GM12878 (cell line): ENCODE measurements around the gene RPS28. TPM values are rescaled to one million over a fixed set of nuclear protein-coding genes. Genes with fewer than 3 reads are reported as not detected.
"Not testable (repeated sequence)": the region's sequence is repeated elsewhere in the genome, so short reads cannot be mapped to it uniquely, and the experiment has no call there.

Source experiments
- ATAC-seq: fragments of 200-7000 bp; cut with Tn5 transposase; 3 replicates; pipeline ENCODE4 v1.9.1; 2020; ENCODE audit warnings: mild to moderate bottlenecking, moderate library complexity
- BruUV-seq: library from RNA; stranded (reverse); fragments of 400-500 nt; replicated peaks from 2 replicates; lab custom pipeline; 2021; lab: Mats Ljungman, UMichigan
- CTCF ChIA-PET: fragments of 300-600 bp; sonication (Branson Sonifier 250); formaldehyde crosslinking; extraction: SDS; loops from one replicate; lab custom pipeline; 2021; ENCODE audit warnings: inconsistent platforms; lab: Yijun Ruan, JAX
- POLR2A ChIA-PET: fragments of 350-600 bp; formaldehyde crosslinking; extraction: SDS; loops from one replicate; lab custom pipeline; 2021; ENCODE audit warnings: inconsistent platforms; lab: Charles Lee
- RAD21 ChIA-PET: fragments of 300-600 bp; sonication (Branson Sonifier 250); formaldehyde crosslinking; loops from one replicate; lab custom pipeline; 2023; ENCODE audit warnings: antibody characterized with exemption; ENCODE audit not compliant: unreplicated experiment; lab: Charles Lee
- SMC1A ChIA-PET: fragments of 300-600 bp; sonication (Branson Sonifier 250); formaldehyde crosslinking; loops from one replicate; lab custom pipeline; 2023; ENCODE audit not compliant: unreplicated experiment, uncharacterized antibody; lab: Charles Lee
- DNase-seq: peaks from one replicate; pipeline ENCODE4 v3.0.0-alpha.2; 2011; ENCODE audit warnings: low read depth, low spot score
- FAIRE-seq: peaks from 3 replicates; lab custom pipeline; 2011; peaks lifted over from hg19 to GRCh38; lab: Jason Lieb, UNC
- H2AFZ ChIP-seq: 2 replicates; pipeline ENCODE4 v1.6.0; 2011; ENCODE audit warnings: low read depth, low read length, control low read depth; ENCODE audit not compliant: control insufficient read depth
- H3K27ac ChIP-seq: 2 replicates; pipeline ENCODE4 v1.5.1; 2011; ENCODE audit warnings: control low read depth; ENCODE audit not compliant: control insufficient read depth, insufficient read depth
- H3K27me3 ChIP-seq, 2 experiments: replicated peaks in 1 of 2; 2 replicates each; pipeline versions ENCODE4 v1.6.0 to v1.6.1; 2011; ENCODE audit warnings: low read length in 1 of 2; ENCODE audit not compliant: control insufficient read depth in 2 of 2, insufficient read depth in 2 of 2
- H3K36me3 ChIP-seq, 2 experiments: 2 replicates each; pipeline ENCODE4 v1.5.1; 2011; ENCODE audit warnings: low read length in 1 of 2; ENCODE audit not compliant: control insufficient read depth in 2 of 2, insufficient read depth in 2 of 2
- H3K4me1 ChIP-seq: 2 replicates; pipeline ENCODE4 v1.6.1; 2011; ENCODE audit warnings: mild to moderate bottlenecking, low read length, moderate library complexity, mixed read lengths; ENCODE audit not compliant: control insufficient read depth, insufficient read depth
- H3K4me2 ChIP-seq: 2 replicates; pipeline ENCODE4 v1.6.0; 2011; ENCODE audit warnings: control low read depth; ENCODE audit not compliant: control insufficient read depth, insufficient read depth
- H3K4me3 ChIP-seq: fragments of 200-600 bp; sonication (generic); 2 replicates; pipeline ENCODE4 v1.5.1; 2016
- H3K79me2 ChIP-seq: 2 replicates; pipeline ENCODE4 v1.6.0; 2011; ENCODE audit warnings: low read length; ENCODE audit not compliant: control insufficient read depth, insufficient read depth
- H3K9ac ChIP-seq: 2 replicates; pipeline ENCODE4 v1.8.0; 2011; ENCODE audit warnings: low read length, control low read depth, mixed read lengths; ENCODE audit not compliant: control insufficient read depth, insufficient read depth
- H3K9me3 ChIP-seq: replicated peaks from 3 replicates; pipeline ENCODE4 v1.5.1; 2011; ENCODE audit warnings: mild to moderate bottlenecking, low read length; ENCODE audit not compliant: control insufficient read depth, insufficient read depth
- H4K20me1 ChIP-seq: 2 replicates; pipeline ENCODE4 v1.6.0; 2011; ENCODE audit not compliant: control insufficient read depth, insufficient read depth
- CBX3 ChIP-seq: fragments of 200-600 bp; sonication (generic); IDR thresholded peaks from 2 replicates; pipeline ENCODE4 v1.6.1; 2016; ENCODE audit warnings: low read depth, borderline replicate concordance
- CREB1 ChIP-seq: IDR thresholded peaks from 2 replicates; pipeline ENCODE4 v1.6.1; 2012; ENCODE audit warnings: low read depth, mild to moderate bottlenecking, inconsistent platforms
- FOS ChIP-seq: IDR thresholded peaks from 3 replicates; pipeline ENCODE4 v1.6.1; 2011; ENCODE audit warnings: borderline replicate concordance; ENCODE audit not compliant: insufficient read length; ENCODE audit errors: extremely low read depth
- GATAD2B ChIP-seq: fragments of 450-650 bp; conservative IDR thresholded peaks from 2 replicates; pipeline ENCODE4 v1.6.1; 2017; ENCODE audit warnings: low read depth, mild to moderate bottlenecking, moderate library complexity
- HDGF ChIP-seq: fragments of 450-650 bp; IDR thresholded peaks from 2 replicates; pipeline ENCODE4 v1.6.1; 2016; ENCODE audit warnings: antibody characterized with exemption
- LARP7 ChIP-seq: fragments of 450-650 bp; IDR thresholded peaks from 2 replicates; pipeline ENCODE4 v1.6.1; 2017; ENCODE audit warnings: mild to moderate bottlenecking
- NFIC ChIP-seq: IDR thresholded peaks from 2 replicates; pipeline ENCODE4 v1.6.1; 2012; ENCODE audit warnings: low read depth, mild to moderate bottlenecking, inconsistent platforms, low read length, moderate library complexity
- NR2C1 ChIP-seq: fragments of 450-650 bp; IDR thresholded peaks from 2 replicates; pipeline ENCODE4 v1.6.1; 2017; ENCODE audit warnings: antibody characterized with exemption, mild to moderate bottlenecking, moderate library complexity
- SREBF1 ChIP-seq: IDR thresholded peaks from 2 replicates; pipeline ENCODE4 v1.6.1; 2012; ENCODE audit warnings: mild to moderate bottlenecking, low read length
- SUZ12 ChIP-seq: fragments of 200-600 bp; sonication (generic); IDR thresholded peaks from one replicate; pipeline ENCODE4 v1.6.1; 2018; ENCODE audit warnings: antibody characterized with exemption, mild to moderate bottlenecking; ENCODE audit not compliant: unreplicated experiment
- WGBS: methylation state at CpG from one replicate; pipeline ENCODE4 v1.1.6; 2016; ENCODE audit warnings: low lambda C conversion rate; ENCODE audit not compliant: insufficient replicate concordance, insufficient coverage; ENCODE audit errors: missing lambda C conversion rate; 5-methylcytosine and 5-hydroxymethylcytosine counted together
- in situ Hi-C: fragments of 300-500 bp; cut with MboI; formaldehyde crosslinking; loops from 9 replicates; pipeline ENCODE4 v1.14.3; 2018; ENCODE audit warnings: mixed read lengths
- intact Hi-C: fragments of 100-400 bp; cut with micrococcal nuclease; formaldehyde crosslinking; loops from one replicate; pipeline ENCODE4 v1.14.2; 2022; ENCODE audit not compliant: unreplicated experiment
- polyA plus RNA-seq, 11 experiments: library from polyadenylated mRNA; depleted of rRNA in 4 of 11; unstranded in 6 of 11; stranded (reverse) in 5 of 11; fragments of >200 nt; fragmentation: Nextera tagmentation in 4 of 11; fragmentation: Illumina TruSeq in 1 of 11; extraction: Ambion mirVana in 4 of 11; extraction: Trizol in 1 of 11; gene quantifications; 1 replicate in 1 of 11; 2 replicates in 10 of 11; pipeline versions ENCODE4 v1.2.1 to v1.2.3, GENCODE V29; 2011 to 2016; ENCODE audit warnings: inconsistent platforms in 2 of 11, missing spikeins in 2 of 11, low read depth in 1 of 11
- total RNA-seq, 4 experiments: library from RNA; depleted of rRNA in 3 of 4; stranded (reverse); fragments of >200 nt in 3 of 4; fragmentation: Illumina TruSeq in 1 of 4; extraction: Trizol in 1 of 4; gene quantifications; 2 replicates each; pipeline versions ENCODE4 v1.2.1 to v1.2.3, GENCODE V29; 2013 to 2021
- TF ChIP-seq, protein P1 (sequence below): IDR thresholded peaks from 2 replicates; pipeline ENCODE4 v1.6.1; 2011; ENCODE audit warnings: low read depth, mild to moderate bottlenecking, low read length, moderate library complexity, borderline replicate concordance; ENCODE audit errors: extremely low read depth
- TF ChIP-seq, protein P2 (sequence below): fragments of 450-650 bp; formaldehyde crosslinking; IDR thresholded peaks from 2 replicates; pipeline ENCODE4 v1.5.0; 2022; ENCODE audit warnings: mild to moderate bottlenecking, missing genetic modification characterization

Gene RPS28
- total and polyA plus RNA-seq, 10 of the 15 experiments (the other 5 are each of a cell fraction or from before 2014, with no cell fraction given): 422 to 3,905 (median 1,580) TPM

DNA sequence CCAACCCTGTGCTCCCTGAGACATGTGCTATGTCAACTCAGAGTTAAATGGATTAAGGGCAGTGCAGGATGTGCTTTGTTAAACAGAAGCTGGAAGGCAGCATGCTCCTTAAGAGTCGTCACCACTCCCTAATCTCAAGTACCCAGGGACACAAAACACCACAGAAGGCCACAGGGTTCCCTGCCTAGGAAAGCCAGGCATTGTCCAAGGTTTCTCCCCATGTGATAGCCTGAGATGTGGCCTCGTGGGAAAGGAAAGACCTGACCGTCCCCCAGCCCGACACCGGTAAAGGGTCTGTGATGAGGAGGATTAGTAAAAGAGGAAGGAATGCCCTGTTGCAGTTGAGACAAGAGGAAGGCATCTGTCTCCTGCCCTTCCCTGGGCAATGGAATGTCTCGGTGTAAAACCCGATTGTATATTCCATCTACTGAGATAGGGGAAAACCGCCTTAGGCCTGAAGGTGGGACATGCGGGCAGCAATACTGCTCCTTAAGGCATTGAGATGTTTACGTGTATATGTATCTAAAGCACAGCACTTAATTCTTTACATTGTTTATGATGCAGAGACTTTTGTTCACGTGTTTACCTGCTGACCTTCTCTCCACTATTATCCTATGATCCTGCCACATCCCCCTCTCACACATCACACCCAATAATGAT is 6.2 kb upstream of the RPS28 start:
- POLR2A ChIA-PET, RAD21 ChIA-PET, SMC1A ChIA-PET, H3K27me3 ChIP-seq, H3K4me2 ChIP-seq, H3K9ac ChIP-seq, ATAC-seq, FAIRE-seq, CTCF ChIA-PET, H3K27ac ChIP-seq, H3K36me3 ChIP-seq, intact Hi-C loops, BruUV-seq, DNase-seq, H2AFZ ChIP-seq, H4K20me1 ChIP-seq, H3K79me2 ChIP-seq, H3K4me3 ChIP-seq, H3K9me3 ChIP-seq, in situ Hi-C loops, H3K4me1 ChIP-seq: not testable (repeated sequence)
- WGBS: 99% methylated on average over 11 of the region's 11 CpGs

DNA sequence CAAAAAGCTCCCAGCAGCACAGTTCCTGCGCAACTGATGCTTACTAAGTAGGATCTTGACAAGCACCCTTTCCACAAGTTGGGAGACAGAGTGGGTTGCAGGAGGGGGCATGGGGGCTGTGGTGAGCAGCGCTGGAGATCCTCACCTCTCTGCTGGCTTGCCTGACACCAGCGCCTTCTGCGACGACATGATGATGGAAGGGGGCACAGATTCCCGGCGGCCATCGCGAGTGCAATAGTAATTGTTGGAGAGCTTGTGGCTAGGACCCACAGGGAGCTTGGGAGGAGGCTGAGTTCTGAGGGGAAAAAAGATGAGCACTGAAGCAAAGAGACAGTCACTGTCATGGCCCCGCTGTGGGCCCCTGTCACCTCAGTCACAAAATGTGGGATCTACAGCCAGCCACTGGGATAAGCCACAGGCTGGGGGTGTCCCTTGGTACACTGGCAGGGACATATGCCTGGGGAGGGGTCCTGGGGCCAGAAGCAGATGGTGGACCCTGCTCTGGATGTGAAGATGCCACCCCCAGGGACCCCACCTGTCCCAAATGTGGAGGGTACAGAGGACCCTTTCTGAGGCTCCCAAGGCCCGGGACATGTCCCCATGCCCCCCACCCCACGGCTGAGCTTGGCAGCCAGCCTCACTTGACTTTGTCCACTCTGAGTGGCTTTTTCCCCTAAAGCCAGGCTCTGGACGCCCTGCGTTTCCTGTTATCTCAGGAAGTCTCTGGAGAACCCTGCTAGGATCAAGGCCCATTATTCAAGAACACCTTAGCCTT is 4.8 kb upstream of the RPS28 start:
- DNase-seq (no peak), FAIRE-seq (no peak), ATAC-seq (no peak)
- Histone ChIP-seq H3K9me3 (no peaks in the 10 kb centered on the region), H3K27me3 (no peaks in the 10 kb centered on the region), H3K9ac (no peak overlapping the region), H3K4me3 (no peak overlapping the region), H3K4me1 (no peaks in the 10 kb centered on the region; the same call in 1 of the 2 replicates), H3K79me2 (peaks cover 19% of the 10 kb centered on the region), H2AFZ (no peak overlapping the region), H3K4me2 (no peak overlapping the region), H3K27ac (no peak overlapping the region), H3K36me3 (peaks cover 0 to 3% of the 10 kb centered on the region in 2 experiments; a peak in 3 of 4 replicates), H4K20me1 (no peaks in the 10 kb centered on the region)
- intact Hi-C loops (no loop called here), in situ Hi-C loops (no loop called here)
- CTCF ChIA-PET: interaction anchor here (1.1 kb wide), 1 partner anchor 47 kb away, joined by 3 read pairs; no protein-coding TSS in a partner anchor
- WGBS: 96% methylated on average over 14 of the region's 14 CpGs
- no TSS peak for BruUV-seq
- POLR2A ChIA-PET: no interaction called here
- RAD21 ChIA-PET: no interaction called here
- SMC1A ChIA-PET: no interaction called here
- TF ChIP-seq LARP7 (no peak), GATAD2B (no peak), FOS (no peak), NFIC (no peak), HDGF (no peak), NR2C1 (no peak), CREB1 (no peak), SUZ12 (no peak), CBX3 (no peak), SREBF1 (no peak)
- TF ChIP-seq, protein P1, sequence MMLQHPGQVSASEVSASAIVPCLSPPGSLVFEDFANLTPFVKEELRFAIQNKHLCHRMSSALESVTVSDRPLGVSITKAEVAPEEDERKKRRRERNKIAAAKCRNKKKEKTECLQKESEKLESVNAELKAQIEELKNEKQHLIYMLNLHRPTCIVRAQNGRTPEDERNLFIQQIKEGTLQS: no peak
- TF ChIP-seq, protein P2, sequence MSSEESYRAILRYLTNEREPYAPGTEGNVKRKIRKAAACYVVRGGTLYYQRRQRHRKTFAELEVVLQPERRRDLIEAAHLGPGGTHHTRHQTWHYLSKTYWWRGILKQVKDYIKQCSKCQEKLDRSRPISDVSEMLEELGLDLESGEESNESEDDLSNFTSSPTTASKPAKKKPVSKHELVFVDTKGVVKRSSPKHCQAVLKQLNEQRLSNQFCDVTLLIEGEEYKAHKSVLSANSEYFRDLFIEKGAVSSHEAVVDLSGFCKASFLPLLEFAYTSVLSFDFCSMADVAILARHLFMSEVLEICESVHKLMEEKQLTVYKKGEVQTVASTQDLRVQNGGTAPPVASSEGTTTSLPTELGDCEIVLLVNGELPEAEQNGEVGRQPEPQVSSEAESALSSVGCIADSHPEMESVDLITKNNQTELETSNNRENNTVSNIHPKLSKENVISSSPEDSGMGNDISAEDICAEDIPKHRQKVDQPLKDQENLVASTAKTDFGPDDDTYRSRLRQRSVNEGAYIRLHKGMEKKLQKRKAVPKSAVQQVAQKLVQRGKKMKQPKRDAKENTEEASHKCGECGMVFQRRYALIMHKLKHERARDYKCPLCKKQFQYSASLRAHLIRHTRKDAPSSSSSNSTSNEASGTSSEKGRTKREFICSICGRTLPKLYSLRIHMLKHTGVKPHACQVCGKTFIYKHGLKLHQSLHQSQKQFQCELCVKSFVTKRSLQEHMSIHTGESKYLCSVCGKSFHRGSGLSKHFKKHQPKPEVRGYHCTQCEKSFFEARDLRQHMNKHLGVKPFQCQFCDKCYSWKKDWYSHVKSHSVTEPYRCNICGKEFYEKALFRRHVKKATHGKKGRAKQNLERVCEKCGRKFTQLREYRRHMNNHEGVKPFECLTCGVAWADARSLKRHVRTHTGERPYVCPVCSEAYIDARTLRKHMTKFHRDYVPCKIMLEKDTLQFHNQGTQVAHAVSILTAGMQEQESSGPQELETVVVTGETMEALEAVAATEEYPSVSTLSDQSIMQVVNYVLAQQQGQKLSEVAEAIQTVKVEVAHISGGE (CRISPR knock-in tag): no peak
